GM12864 (cell line): Measurements from ENCODE around the gene NEURL4.
A peak's percentile ranks its signal among the peaks of the same experiment; 100 is the strongest.

Experiments used
- DNase-seq: peaks from one replicate; pipeline ENCODE4 v3.0.0-alpha.2; 2011; ENCODE audit warnings: low read depth
- H3K4me3 ChIP-seq: 2 replicates; pipeline ENCODE4 v1.5.1; 2011; ENCODE audit warnings: mild to moderate bottlenecking, low read depth, low read length, control low read depth
- TF ChIP-seq, protein P1 (sequence below): IDR thresholded peaks from 2 replicates; pipeline ENCODE4 v1.5.1; 2011; ENCODE audit warnings: low read depth, mild to moderate bottlenecking, moderate library complexity, low read length, control low read depth, inconsistent platforms; ENCODE audit errors: missing control alignments

The NEURL4 gene

GRCh38 chr17:7294614-7295153 is 34.5 kb downstream of the NEURL4 start, which contains the start of gene YBX2:
TSS of gene YBX2 (minus strand) at chr17:7294639. CDS start at chr17:7294500, 139 bp downstream.
- TF ChIP-seq, protein P1, sequence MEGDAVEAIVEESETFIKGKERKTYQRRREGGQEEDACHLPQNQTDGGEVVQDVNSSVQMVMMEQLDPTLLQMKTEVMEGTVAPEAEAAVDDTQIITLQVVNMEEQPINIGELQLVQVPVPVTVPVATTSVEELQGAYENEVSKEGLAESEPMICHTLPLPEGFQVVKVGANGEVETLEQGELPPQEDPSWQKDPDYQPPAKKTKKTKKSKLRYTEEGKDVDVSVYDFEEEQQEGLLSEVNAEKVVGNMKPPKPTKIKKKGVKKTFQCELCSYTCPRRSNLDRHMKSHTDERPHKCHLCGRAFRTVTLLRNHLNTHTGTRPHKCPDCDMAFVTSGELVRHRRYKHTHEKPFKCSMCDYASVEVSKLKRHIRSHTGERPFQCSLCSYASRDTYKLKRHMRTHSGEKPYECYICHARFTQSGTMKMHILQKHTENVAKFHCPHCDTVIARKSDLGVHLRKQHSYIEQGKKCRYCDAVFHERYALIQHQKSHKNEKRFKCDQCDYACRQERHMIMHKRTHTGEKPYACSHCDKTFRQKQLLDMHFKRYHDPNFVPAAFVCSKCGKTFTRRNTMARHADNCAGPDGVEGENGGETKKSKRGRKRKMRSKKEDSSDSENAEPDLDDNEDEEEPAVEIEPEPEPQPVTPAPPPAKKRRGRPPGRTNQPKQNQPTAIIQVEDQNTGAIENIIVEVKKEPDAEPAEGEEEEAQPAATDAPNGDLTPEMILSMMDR = no peak

GRCh38 chr17:7293816-7294613 is 35.1 kb downstream of the NEURL4 start:
- DNase-seq = no peak
- TF ChIP-seq, protein P1 = no peak
- no peak overlapping the region for H3K4me3 ChIP-seq

More at GRCh38 chr17:7294614-7295153, 34.5 kb downstream of the NEURL4 start, which contains the start of gene YBX2:
- DNase-seq = no peak
- peak within 1 kb of the TSS; percentile 34 for H3K4me3 ChIP-seq

DNA sequence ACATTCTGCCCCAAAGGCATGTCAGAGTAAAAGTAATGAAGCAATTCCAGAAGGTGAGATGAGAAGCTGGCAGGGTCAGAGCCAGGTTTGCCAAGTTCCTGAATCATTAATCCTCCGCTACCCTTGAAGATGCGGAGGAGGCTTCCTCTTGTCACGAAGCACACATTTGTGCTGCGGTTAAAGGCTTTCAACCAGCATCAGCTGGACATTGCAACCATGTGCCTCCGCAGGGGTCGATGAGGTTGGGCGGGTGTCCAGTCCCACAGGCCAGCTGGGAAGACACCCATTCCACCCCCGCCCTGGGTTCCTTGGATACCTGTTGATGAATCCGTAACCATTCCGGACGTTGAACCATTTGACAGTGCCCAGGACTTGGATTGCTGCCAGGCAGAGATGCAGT is 36.0 kb downstream of the NEURL4 start:
- H3K4me3 ChIP-seq = no peak overlapping the region
- TF ChIP-seq, protein P1 = no peak
- no peak for DNase-seq

DNA sequence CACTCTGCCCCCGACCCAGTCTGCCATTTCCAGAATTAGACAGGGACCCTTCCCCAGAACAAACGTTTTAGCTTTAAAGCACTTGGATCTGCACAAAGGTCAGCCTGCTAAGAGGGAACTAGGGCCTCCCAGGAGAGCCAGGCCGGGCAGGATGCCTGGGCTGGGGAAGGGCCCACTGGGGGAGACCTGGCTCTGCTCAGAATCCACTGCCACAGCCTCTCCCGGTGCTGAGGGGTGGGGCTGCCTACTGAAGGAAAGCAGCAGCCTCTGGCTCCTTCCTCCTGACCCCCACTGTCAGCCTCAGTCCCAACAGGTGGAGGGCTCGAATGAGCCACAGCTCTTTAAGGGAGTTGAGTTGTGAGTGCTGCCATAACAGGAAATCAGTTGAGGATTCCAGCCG is 36.4 kb downstream of the NEURL4 start:
- no peak for DNase-seq
- no peak overlapping the region for H3K4me3 ChIP-seq
- TF ChIP-seq, protein P1 = no peak

GRCh38 chr17:7292194-7292593 is 36.9 kb downstream of the NEURL4 start:
- TF ChIP-seq, protein P1 = no peak
- H3K4me3 ChIP-seq = no peak overlapping the region
- no peak for DNase-seq

GRCh38 chr17:7290685-7291084 is 38.5 kb downstream of the NEURL4 start:
- no peak for DNase-seq
- H3K4me3 ChIP-seq = no peak overlapping the region
- TF ChIP-seq, protein P1 = no peak

GRCh38 chr17:7290166-7290565 is 39.0 kb downstream of the NEURL4 start:
- TF ChIP-seq, protein P1 = no peak
- no peak for DNase-seq
- no peak overlapping the region for H3K4me3 ChIP-seq
